Mesenteric fat pad (tissue), 1 donor: ENCODE data around the gene ZC3H7B. TPM values are rescaled to one million over a fixed set of nuclear protein-coding genes. Genes with fewer than 3 reads are reported as not detected.
"Not testable (repeated sequence)": the region's sequence is repeated elsewhere in the genome, so short reads cannot be mapped to it uniquely, and the experiment has no call there.

ENCODE experiments used
- DNase-seq: peaks from one replicate; pipeline ENCODE4 v3.0.0-alpha.2; 2020; ENCODE audit warnings: low spot score
- total RNA-seq: library from RNA; stranded (reverse); fragmentation: NEBNext Ultra II Directional; extraction: Animal tissue kit (Norgen Biotek cat#: 25700); gene quantifications from one replicate; pipeline ENCODE4 v1.2.1, GENCODE V29; 2021
- donor health status: DM: yes; HTN: yes; CAD: no.

Gene ZC3H7B
- total RNA-seq, 1 donor from 2014 or later: 55.6 TPM

- peak; percentile 100 for DNase-seq
Observed at GRCh38 chr22:41285820-41286638, 15.3 kb upstream of the ZC3H7B start, which contains the start of gene RANGAP1. Gene RANGAP1, minus strand, starts transcription at chr22:41286187. Its CDS starts 5,143 bp downstream, at chr22:41281044.

GRCh38 chr22:41286639-41287091 is 14.7 kb upstream of the ZC3H7B start:
- no peak for DNase-seq

- DNase-seq: no peak
Observed at GRCh38 chr22:41288245-41288946, 12.9 kb upstream of the ZC3H7B start.

GRCh38 chr22:41289671-41290070 is 11.7 kb upstream of the ZC3H7B start:
- DNase-seq: no peak

GRCh38 chr22:41290262-41291221 is 10.8 kb upstream of the ZC3H7B start:
- DNase-seq: no peak

GRCh38 chr22:41294816-41295215 is 6.5 kb upstream of the ZC3H7B start:
- DNase-seq: not testable (repeated sequence)

- DNase-seq: no peak
Observed at GRCh38 chr22:41296826-41297667, 4.3 kb upstream of the ZC3H7B start.

GRCh38 chr22:41300661-41301060 is 664 bp upstream of the ZC3H7B start:
- DNase-seq: no peak

- no peak for DNase-seq
Observed at GRCh38 chr22:41302021-41302767, 869 bp downstream of the ZC3H7B start.

- no peak for DNase-seq
Observed at GRCh38 chr22:41302811-41303210, 1.5 kb downstream of the ZC3H7B start.

GRCh38 chr22:41305646-41306045 is 4.3 kb downstream of the ZC3H7B start:
- DNase-seq: no peak

- DNase-seq: no peak
Observed at GRCh38 chr22:41308054-41308453, 6.7 kb downstream of the ZC3H7B start.

- no peak for DNase-seq
Observed at GRCh38 chr22:41308544-41308947, 7.2 kb downstream of the ZC3H7B start.

GRCh38 chr22:41310336-41310735 is 9.0 kb downstream of the ZC3H7B start:
- DNase-seq: no peak

- no peak for DNase-seq
Observed at GRCh38 chr22:41311487-41311886, 10.2 kb downstream of the ZC3H7B start.

- no peak for DNase-seq
Observed at GRCh38 chr22:41314821-41315220, 13.5 kb downstream of the ZC3H7B start.

GRCh38 chr22:41315586-41315985 is 14.3 kb downstream of the ZC3H7B start:
- no peak for DNase-seq

GRCh38 chr22:41320416-41321240 is 19.3 kb downstream of the ZC3H7B start:
- DNase-seq: no peak
